ENCODE data around the gene CSAG2. TPM values are rescaled to one million over a fixed set of nuclear protein-coding genes. Genes with fewer than 3 reads are reported as not detected.

The CSAG2 gene
- total RNA-seq, 6 experiments from 2014 or later: not detected

DNA sequence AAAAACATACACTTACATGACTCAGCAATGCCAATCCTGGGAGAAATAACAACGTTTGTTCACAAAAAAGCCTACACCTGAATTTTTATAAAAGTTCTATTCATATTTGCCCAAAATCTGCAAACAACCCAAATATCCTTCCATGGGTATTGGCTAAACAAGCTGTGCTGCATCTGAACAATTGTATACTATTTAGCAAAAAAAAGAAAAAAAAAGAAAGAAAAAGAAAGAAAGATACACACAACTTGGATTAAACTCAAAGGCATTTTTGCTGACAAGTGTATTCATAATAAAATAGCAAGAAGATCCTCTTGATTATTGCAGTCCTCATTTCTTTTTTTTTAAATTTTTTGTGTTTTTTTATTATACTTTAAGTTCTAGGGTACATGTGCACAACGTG is 34.9 kb downstream of the CSAG2 start:
- Mint-ChIP-seq H3K27ac (no peak overlapping the region), H3K4me3 (no peak overlapping the region), H3K4me1 (ENCODE audit: low read depth) (no peaks in the 10 kb centered on the region), H3K9me3 (no peaks in the 10 kb centered on the region), H3K36me3 (ENCODE audit: low read depth) (no peaks in the 10 kb centered on the region), H3K27me3 (ENCODE audit: insufficient read depth) (no peaks in the 10 kb centered on the region; the same call in 1 of the 2 replicates)
- TF ChIP-seq, protein P1, sequence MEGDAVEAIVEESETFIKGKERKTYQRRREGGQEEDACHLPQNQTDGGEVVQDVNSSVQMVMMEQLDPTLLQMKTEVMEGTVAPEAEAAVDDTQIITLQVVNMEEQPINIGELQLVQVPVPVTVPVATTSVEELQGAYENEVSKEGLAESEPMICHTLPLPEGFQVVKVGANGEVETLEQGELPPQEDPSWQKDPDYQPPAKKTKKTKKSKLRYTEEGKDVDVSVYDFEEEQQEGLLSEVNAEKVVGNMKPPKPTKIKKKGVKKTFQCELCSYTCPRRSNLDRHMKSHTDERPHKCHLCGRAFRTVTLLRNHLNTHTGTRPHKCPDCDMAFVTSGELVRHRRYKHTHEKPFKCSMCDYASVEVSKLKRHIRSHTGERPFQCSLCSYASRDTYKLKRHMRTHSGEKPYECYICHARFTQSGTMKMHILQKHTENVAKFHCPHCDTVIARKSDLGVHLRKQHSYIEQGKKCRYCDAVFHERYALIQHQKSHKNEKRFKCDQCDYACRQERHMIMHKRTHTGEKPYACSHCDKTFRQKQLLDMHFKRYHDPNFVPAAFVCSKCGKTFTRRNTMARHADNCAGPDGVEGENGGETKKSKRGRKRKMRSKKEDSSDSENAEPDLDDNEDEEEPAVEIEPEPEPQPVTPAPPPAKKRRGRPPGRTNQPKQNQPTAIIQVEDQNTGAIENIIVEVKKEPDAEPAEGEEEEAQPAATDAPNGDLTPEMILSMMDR (IDR thresholded peaks at IDR 0.05): no peak
- no peak for DNase-seq

DNA sequence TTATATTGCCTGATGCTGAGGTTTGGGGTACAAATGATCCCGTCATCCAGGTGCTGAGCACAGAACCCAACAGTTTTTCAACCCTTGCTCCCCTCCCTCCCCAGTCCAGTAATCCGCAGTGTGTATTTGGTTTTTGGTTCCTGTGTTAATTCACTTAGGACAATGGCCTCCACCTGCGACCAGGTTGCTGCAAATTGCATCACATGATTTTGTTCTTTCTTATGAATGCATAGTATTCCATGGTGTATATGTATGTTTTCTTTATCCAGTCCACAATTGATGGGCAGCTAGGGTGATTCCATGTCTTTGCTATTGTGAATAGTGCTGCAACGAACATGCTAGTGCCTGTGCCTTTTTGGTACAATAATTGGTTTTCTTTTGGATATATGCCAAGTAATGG is 46.0 kb downstream of the CSAG2 start:
- H3K27ac Mint-ChIP-seq: no peak overlapping the region
- no peak for DNase-seq
- no peaks in the 10 kb centered on the region for H3K36me3 Mint-ChIP-seq (ENCODE audit: low read depth)
- no peaks in the 10 kb centered on the region for H3K27me3 Mint-ChIP-seq (ENCODE audit: insufficient read depth)
- no peaks in the 10 kb centered on the region for H3K9me3 Mint-ChIP-seq
- TF ChIP-seq, protein P1 (IDR thresholded peaks at IDR 0.05): no peak
- H3K4me3 Mint-ChIP-seq: no peak overlapping the region
- H3K4me1 Mint-ChIP-seq (ENCODE audit: low read depth): no peaks in the 10 kb centered on the region

DNA sequence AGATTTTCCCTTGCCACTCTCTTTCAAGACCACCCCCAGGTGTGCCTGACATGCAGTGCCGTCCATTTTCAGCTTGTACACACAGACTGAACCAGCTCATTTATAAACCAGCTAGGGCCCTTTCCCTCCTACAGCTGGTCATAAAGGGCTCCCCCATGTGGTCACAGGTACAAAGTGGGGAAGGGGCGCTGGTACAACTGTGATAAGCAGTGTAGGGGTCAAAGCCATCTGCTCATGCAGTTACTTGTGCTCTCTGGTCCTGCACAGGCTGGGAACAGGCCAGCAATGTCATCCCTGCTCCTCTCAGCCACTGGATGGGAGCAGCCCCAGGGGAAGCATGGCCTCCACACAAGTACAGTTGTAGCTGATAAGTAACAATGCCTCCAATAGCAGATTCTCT is 50.8 kb downstream of the CSAG2 start:
- Mint-ChIP-seq H3K36me3 (ENCODE audit: low read depth) (no peaks in the 10 kb centered on the region), H3K4me3 (no peak overlapping the region), H3K27ac (no peak overlapping the region), H3K27me3 (ENCODE audit: insufficient read depth) (peaks cover 5% of the 10 kb centered on the region), H3K9me3 (no peaks in the 10 kb centered on the region), H3K4me1 (ENCODE audit: low read depth) (no peaks in the 10 kb centered on the region)
- TF ChIP-seq, protein P1 (IDR thresholded peaks at IDR 0.05): no peak
- DNase-seq: no peak

Other genes with a start within 250 kb of the CSAG2 start
- not detected for gene GABRQ, start 71.4 kb downstream of the CSAG2 start, total RNA-seq (2021; fragmentation: NEBNext Ultra II Directional; extraction: Animal tissue kit (Norgen Biotek cat#: 25700))
- 1 to 10 TPM in 2 of 6 experiments, under 1 TPM in 2, not detected in 2; 0.53 to 1.1 (median 0.77) TPM for gene MAGEA3, start 10.5 kb downstream of the CSAG2 start, total RNA-seq (2021; fragmentation: NEBNext Ultra II Directional; extraction: Animal tissue kit (Norgen Biotek cat#: 25700))
- not detected for gene MAGEA2B, start 5.4 kb upstream of the CSAG2 start, total RNA-seq (2021; fragmentation: NEBNext Ultra II Directional; extraction: Animal tissue kit (Norgen Biotek cat#: 25700))
- under 1 TPM in 1 of 6 experiments, not detected in 5; 0.51 TPM for gene CSAG1, start 24.4 kb upstream of the CSAG2 start, total RNA-seq (2021; fragmentation: NEBNext Ultra II Directional; extraction: Animal tissue kit (Norgen Biotek cat#: 25700))
- under 1 TPM in 3 of 6 experiments, not detected in 3; 0.09 to 0.19 (median 0.11) TPM for gene MAGEA12, start 24.5 kb upstream of the CSAG2 start, total RNA-seq (2021; fragmentation: NEBNext Ultra II Directional; extraction: Animal tissue kit (Norgen Biotek cat#: 25700))
- not detected for gene MAGEA2, start 44.6 kb upstream of the CSAG2 start, total RNA-seq (2021; fragmentation: NEBNext Ultra II Directional; extraction: Animal tissue kit (Norgen Biotek cat#: 25700))
- not detected for gene CSAG3, start 49.9 kb upstream of the CSAG2 start, total RNA-seq (2021; fragmentation: NEBNext Ultra II Directional; extraction: Animal tissue kit (Norgen Biotek cat#: 25700))
- gene MAGEA6, start 60.4 kb upstream of the CSAG2 start, total RNA-seq (2021; fragmentation: NEBNext Ultra II Directional; extraction: Animal tissue kit (Norgen Biotek cat#: 25700)): under 1 TPM in 2 of 6 experiments, not detected in 4; 0.12 to 0.18 TPM
- 10 to 100 TPM; 39.9 to 47.8 (median 43.6) TPM for gene CETN2, start 121.5 kb upstream of the CSAG2 start, total RNA-seq (2021; fragmentation: NEBNext Ultra II Directional; extraction: Animal tissue kit (Norgen Biotek cat#: 25700))
- gene NSDHL, start 121.8 kb upstream of the CSAG2 start, total RNA-seq (2021; fragmentation: NEBNext Ultra II Directional; extraction: Animal tissue kit (Norgen Biotek cat#: 25700)): 10 to 100 TPM; 18.4 to 20.0 (median 19.1) TPM
- 1 to 10 TPM; 1.1 to 2.4 (median 1.4) TPM for gene ZNF185, start 188.8 kb upstream of the CSAG2 start, total RNA-seq (2021; fragmentation: NEBNext Ultra II Directional; extraction: Animal tissue kit (Norgen Biotek cat#: 25700))